ENCODE measurements around the gene DDX23. TPM values are rescaled to one million over a fixed set of nuclear protein-coding genes. Genes with fewer than 3 reads are reported as not detected.
"Not testable (repeated sequence)": the region's sequence is repeated elsewhere in the genome, so short reads cannot be mapped to it uniquely, and the experiment has no call there.

The DDX23 gene
- total and polyA plus RNA-seq, 8 donors, result 30.3 to 88.1 (median 57.2) TPM

DNA sequence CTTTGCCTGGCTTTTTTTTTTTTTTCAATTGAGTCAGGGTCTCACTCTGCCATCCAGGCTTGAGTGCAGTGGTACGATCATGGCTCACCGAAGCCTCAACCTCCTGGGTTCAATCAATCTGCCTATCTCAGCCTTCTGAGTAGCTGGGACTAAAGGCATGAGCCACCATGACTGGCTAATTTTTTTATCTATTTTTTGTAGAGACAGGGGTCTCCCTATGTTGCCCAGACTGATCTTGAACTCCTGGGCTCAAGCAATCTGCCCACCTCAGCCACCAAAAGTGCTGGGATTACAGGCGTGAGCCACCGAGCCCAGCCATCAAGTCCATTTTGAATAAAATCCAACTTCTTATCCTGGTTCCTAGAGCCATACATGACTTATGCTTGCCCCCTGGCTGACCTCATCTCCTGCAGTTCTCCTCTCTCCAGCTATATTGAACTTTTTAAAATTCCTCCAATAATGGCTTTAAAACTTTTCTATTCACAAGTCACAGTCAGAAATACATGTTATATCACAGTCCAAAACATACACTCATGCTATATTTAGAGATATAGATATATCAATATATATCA is 24.1 kb upstream of the DDX23 start:
- Histone ChIP-seq H3K4me1 (peaks cover 0 to 12% (median 5%) of the 10 kb centered on the region in 4 donors), H3K27ac (no peak overlapping the region), H3K4me3 (no peak overlapping the region), H3K27me3 (peaks cover 0 to 7% (median 0%) of the 10 kb centered on the region in 3 donors), H3K9me3 (no peaks in the 10 kb centered on the region), H3K36me3 (no peaks in the 10 kb centered on the region)
- intact Hi-C loops (cut with DNase I; ENCODE audit: low total_unique reads), result no loop called here
- WGBS, 5 donors, result 29 to 82% (median 61%) methylated on average over 4 of the region's 4 CpGs
- TF ChIP-seq POLR2AphosphoS5 (IDR thresholded peaks at IDR 0.05) (no peak), EP300 (IDR thresholded peaks at IDR 0.05) (no peak), POLR2A (IDR thresholded peaks at IDR 0.05) (no peak)
- TF ChIP-seq, protein P1, sequence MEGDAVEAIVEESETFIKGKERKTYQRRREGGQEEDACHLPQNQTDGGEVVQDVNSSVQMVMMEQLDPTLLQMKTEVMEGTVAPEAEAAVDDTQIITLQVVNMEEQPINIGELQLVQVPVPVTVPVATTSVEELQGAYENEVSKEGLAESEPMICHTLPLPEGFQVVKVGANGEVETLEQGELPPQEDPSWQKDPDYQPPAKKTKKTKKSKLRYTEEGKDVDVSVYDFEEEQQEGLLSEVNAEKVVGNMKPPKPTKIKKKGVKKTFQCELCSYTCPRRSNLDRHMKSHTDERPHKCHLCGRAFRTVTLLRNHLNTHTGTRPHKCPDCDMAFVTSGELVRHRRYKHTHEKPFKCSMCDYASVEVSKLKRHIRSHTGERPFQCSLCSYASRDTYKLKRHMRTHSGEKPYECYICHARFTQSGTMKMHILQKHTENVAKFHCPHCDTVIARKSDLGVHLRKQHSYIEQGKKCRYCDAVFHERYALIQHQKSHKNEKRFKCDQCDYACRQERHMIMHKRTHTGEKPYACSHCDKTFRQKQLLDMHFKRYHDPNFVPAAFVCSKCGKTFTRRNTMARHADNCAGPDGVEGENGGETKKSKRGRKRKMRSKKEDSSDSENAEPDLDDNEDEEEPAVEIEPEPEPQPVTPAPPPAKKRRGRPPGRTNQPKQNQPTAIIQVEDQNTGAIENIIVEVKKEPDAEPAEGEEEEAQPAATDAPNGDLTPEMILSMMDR (IDR thresholded peaks at IDR 0.05), result no peak
- DNase-seq, result no peak

GRCh38 chr12:48873534-48873933 is 21.6 kb upstream of the DDX23 start:
- H3K36me3 ChIP-seq, result not testable (repeated sequence)
- WGBS, 5 donors, result 75 to 93% (median 82%) methylated on average over 8 of the region's 8 CpGs

GRCh38 chr12:48873096-48873495 is 21.1 kb upstream of the DDX23 start:
- 73 to 86% (median 82%) methylated on average over 4 of the region's 4 CpGs for WGBS, 5 donors
- no peak overlapping the region for H3K4me3 ChIP-seq
- H3K27me3 ChIP-seq, result no peaks in the 10 kb centered on the region
- H3K27ac ChIP-seq, result no peak overlapping the region
- no peak for TF ChIP-seq POLR2A (IDR thresholded peaks at IDR 0.05)
- TF ChIP-seq POLR2AphosphoS5 (IDR thresholded peaks at IDR 0.05), result no peak
- TF ChIP-seq, protein P1 (IDR thresholded peaks at IDR 0.05), result no peak
- no peak for TF ChIP-seq EP300 (IDR thresholded peaks at IDR 0.05)
- DNase-seq, result no peak
- H3K9me3 ChIP-seq, result no peaks in the 10 kb centered on the region
- H3K36me3 ChIP-seq, result no peaks in the 10 kb centered on the region
- peaks cover 0 to under 1% (median 0%) of the 10 kb centered on the region in 4 donors for H3K4me1 ChIP-seq
- intact Hi-C loops (cut with DNase I; ENCODE audit: low total_unique reads), result no loop called here

More at GRCh38 chr12:48873534-48873933, 21.6 kb upstream of the DDX23 start:
- H3K27ac ChIP-seq; H3K9me3 ChIP-seq; intact Hi-C loops (cut with DNase I; ENCODE audit: low total_unique reads); H3K4me3 ChIP-seq; H3K4me1 ChIP-seq; H3K27me3 ChIP-seq; DNase-seq: not testable (repeated sequence)

- intact Hi-C loops (cut with DNase I; ENCODE audit: low total_unique reads), result no loop called here
- peaks cover 0 to 13% (median 5%) of the 10 kb centered on the region in 3 donors for H3K27me3 ChIP-seq
- no peak for DNase-seq
- H3K4me3 ChIP-seq, result no peak overlapping the region
- 66 to 85% (median 78%) methylated on average over 2 of the region's 2 CpGs for WGBS, 5 donors
- TF ChIP-seq POLR2AphosphoS5 (IDR thresholded peaks at IDR 0.05) (no peak), EP300 (IDR thresholded peaks at IDR 0.05) (no peak), POLR2A (IDR thresholded peaks at IDR 0.05) (no peak)
- TF ChIP-seq, protein P1 (IDR thresholded peaks at IDR 0.05), result no peak
- H3K9me3 ChIP-seq, result no peaks in the 10 kb centered on the region
- H3K36me3 ChIP-seq, result no peaks in the 10 kb centered on the region
- peaks cover 9 to 23% (median 19%) of the 10 kb centered on the region in 4 donors for H3K4me1 ChIP-seq
- H3K27ac ChIP-seq, result no peak overlapping the region
Measured at GRCh38 chr12:48869191-48869590, 17.2 kb upstream of the DDX23 start.

DNA sequence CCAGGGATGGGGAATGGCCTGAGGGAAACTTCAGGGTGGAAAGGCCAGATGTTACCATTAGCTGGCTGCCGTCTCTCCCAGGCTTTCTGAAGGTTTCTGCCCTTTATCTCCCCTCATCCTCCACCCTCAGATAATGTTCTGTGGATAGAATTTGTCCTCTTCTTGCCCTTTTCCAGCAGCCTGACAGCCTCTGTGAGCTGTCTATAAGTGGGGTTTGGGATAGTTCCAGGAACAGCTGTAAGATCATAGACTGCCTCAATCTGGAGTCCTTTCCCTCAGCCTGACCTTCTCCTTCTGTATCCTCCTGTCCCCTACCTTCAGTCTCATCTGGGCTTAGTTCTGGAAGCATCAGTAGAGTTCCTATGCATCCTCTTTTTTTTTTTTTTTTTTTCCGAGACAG is 16.5 kb upstream of the DDX23 start:
- DNase-seq, result no peak
- Histone ChIP-seq H3K4me1 (peaks cover 9 to 31% (median 24%) of the 10 kb centered on the region in 4 donors), H3K9me3 (no peaks in the 10 kb centered on the region), H3K36me3 (no peaks in the 10 kb centered on the region), H3K27me3 (peaks cover 0 to 19% (median 5%) of the 10 kb centered on the region in 3 donors), H3K27ac (peak overlapping the region in 2 of 5 donors; percentile 29 to 83), H3K4me3 (no peak overlapping the region)
- intact Hi-C loops (cut with DNase I; ENCODE audit: low total_unique reads), result no loop called here
- TF ChIP-seq POLR2A (IDR thresholded peaks at IDR 0.05), result no peak
- no peak for TF ChIP-seq POLR2AphosphoS5 (IDR thresholded peaks at IDR 0.05)
- TF ChIP-seq, protein P1 (IDR thresholded peaks at IDR 0.05), result no peak
- no peak for TF ChIP-seq EP300 (IDR thresholded peaks at IDR 0.05)
- 67 to 79% (median 76%) methylated on average over 2 of the region's 2 CpGs for WGBS, 5 donors
